ENCODE results near the gene UTP11. TPM values are rescaled to one million over a fixed set of nuclear protein-coding genes. Genes with fewer than 3 reads are reported as not detected.

Gene UTP11
- total and polyA plus RNA-seq, 9 donors: 17.4 to 38.5 (median 29.7) TPM

DNA sequence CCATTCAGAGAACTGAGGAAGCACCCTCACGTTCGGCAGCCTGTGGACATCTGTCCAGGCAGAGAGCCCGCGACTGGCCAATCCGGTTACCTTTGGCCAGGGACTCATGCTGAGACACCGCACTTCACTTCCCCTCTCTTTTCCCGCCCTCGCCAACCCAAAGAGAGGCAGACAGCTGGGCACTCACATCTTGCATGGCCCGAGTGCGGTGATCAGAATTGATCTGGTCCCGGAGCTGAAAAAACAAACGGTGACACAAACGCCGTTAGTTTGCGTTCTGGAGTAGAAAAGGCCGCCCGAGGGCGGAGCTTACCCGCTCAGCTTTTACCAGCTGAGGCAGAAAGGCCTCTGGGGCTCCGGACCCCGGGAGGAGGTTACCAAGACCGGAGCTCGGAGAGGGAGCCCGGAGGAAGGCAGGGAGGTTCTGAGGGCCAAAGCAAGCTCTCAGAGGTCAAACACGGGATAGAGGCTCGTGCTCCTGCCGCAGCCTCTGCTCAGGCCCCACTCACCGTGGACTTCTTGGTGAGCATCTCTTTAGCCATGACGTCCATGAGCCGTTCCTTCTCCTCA, 23.1 kb upstream of the UTP11 start:
- intact Hi-C loops (cut with DNase I): loop anchor here in 1 of 4 donors (5.0 kb wide), 1 partner anchor 38 kb away; no protein-coding TSS in a partner anchor
- DNase-seq: peak in 2 of 5 donors; percentile 30 to 55

DNA sequence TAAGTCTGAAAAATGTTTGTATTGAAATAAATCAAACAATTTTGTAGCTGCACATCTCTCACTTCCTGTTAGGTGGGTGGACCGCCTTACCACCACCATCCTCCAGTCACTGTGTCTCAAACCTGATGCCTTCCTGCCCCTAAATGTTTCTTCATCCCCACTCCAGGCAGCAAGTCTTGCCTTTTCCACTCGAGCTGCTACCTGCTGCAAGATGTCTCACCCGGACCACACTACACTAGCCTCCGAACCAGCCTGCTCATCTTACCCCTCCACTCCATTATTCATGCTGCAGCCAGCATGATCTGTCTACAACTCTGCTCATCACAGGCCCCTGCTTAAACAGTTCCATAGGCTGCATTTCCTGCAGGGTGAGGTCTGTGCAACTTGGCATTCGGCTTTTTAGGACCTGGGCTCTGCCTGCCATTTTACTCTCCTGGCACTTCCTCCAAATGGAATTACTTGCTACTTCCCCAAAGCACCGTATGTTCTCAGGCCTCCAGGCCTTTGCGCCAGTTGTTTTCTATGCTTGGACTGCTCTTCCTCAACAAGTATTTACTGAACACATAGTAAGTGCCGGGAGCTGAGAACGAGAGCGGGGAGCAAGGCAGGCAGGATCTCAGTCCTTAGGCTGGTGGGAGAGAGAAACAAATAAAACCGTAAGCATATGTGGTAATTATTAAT, 17.5 kb upstream of the UTP11 start:
- H3K36me3 ChIP-seq: no peaks in the 10 kb centered on the region
- intact Hi-C loops (cut with DNase I): no loop called here
- peaks cover 13% of the 10 kb centered on the region for H3K4me1 ChIP-seq (ENCODE audit: insufficient read depth)
- no peaks in the 10 kb centered on the region for H3K27me3 ChIP-seq
- no peak overlapping the region for H3K27ac ChIP-seq
- no peak for DNase-seq
- peak overlapping the region; percentile 40 for H3K4me3 ChIP-seq
- WGBS, 3 donors: 51 to 57% (median 54%) methylated on average over 11 of the region's 11 CpGs
- H3K9me3 ChIP-seq: no peaks in the 10 kb centered on the region
- TF ChIP-seq EP300 (IDR thresholded peaks at IDR 0.05) (no peak), POLR2A (IDR thresholded peaks at IDR 0.05) (no peak)
- TF ChIP-seq, protein P1, sequence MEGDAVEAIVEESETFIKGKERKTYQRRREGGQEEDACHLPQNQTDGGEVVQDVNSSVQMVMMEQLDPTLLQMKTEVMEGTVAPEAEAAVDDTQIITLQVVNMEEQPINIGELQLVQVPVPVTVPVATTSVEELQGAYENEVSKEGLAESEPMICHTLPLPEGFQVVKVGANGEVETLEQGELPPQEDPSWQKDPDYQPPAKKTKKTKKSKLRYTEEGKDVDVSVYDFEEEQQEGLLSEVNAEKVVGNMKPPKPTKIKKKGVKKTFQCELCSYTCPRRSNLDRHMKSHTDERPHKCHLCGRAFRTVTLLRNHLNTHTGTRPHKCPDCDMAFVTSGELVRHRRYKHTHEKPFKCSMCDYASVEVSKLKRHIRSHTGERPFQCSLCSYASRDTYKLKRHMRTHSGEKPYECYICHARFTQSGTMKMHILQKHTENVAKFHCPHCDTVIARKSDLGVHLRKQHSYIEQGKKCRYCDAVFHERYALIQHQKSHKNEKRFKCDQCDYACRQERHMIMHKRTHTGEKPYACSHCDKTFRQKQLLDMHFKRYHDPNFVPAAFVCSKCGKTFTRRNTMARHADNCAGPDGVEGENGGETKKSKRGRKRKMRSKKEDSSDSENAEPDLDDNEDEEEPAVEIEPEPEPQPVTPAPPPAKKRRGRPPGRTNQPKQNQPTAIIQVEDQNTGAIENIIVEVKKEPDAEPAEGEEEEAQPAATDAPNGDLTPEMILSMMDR (IDR thresholded peaks at IDR 0.05): no peak

More for the DNA sequence above, 23.1 kb upstream of the UTP11 start:
- H3K27me3 ChIP-seq: no peaks in the 10 kb centered on the region
- H3K36me3 ChIP-seq: no peaks in the 10 kb centered on the region
- H3K9me3 ChIP-seq: no peaks in the 10 kb centered on the region
- WGBS, 3 donors: 0% methylated on average over 29 to 30 of the region's 30 CpGs
- H3K4me1 ChIP-seq (ENCODE audit: insufficient read depth): peaks cover 3% of the 10 kb centered on the region
- H3K27ac ChIP-seq: peak overlapping the region in 1 of 2 donors; percentile 10
- no peak for TF ChIP-seq POLR2A (IDR thresholded peaks at IDR 0.05)
- TF ChIP-seq, protein P1 (IDR thresholded peaks at IDR 0.05): no peak
- peak overlapping the region; percentile 81 for H3K4me3 ChIP-seq

DNA sequence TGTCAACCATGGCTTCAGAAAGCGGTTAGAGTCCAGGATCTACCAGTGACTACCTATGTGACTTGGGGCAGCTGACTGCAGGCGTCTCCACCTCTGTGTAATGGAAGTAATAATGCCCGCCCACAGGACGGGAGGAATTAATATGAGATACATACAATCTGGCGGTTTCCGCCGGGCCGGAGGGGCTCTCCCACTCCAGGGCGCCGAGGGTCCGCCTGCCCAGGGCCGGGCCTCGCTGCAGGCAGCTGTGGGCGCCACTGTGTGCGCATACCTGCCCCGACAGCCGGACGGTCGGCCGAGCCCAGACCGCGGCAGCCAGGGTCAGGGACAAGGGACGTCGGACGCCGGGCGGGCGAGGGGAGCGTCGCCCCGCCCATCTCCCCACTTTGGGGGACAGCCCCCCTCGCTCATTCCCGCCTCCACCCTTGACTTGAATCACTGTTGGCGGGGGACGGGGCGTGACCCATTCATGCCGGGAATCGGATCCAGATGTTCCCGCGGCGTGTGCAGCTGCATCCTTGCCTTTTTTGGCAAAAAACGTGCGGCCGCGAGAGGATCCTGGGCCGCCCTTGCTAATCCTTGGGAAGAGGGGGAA, 16.7 kb upstream of the UTP11 start:
- WGBS, 3 donors: 1 to 2% (median 1%) methylated on average over 42 to 46 of the region's 46 CpGs
- Histone ChIP-seq H3K4me1 (ENCODE audit: insufficient read depth) (peaks cover 20% of the 10 kb centered on the region), H3K27me3 (no peaks in the 10 kb centered on the region), H3K4me3 (peak overlapping the region; percentile 40), H3K36me3 (no peaks in the 10 kb centered on the region), H3K27ac (peak overlapping the region; percentile 26 to 75), H3K9me3 (no peaks in the 10 kb centered on the region)
- TF ChIP-seq EP300 (IDR thresholded peaks at IDR 0.05): peak; percentile 85
- no peak for TF ChIP-seq POLR2A (IDR thresholded peaks at IDR 0.05)
- intact Hi-C loops (cut with DNase I): no loop called here
- peak; percentile 84 to 95 (median 86) for DNase-seq

DNA sequence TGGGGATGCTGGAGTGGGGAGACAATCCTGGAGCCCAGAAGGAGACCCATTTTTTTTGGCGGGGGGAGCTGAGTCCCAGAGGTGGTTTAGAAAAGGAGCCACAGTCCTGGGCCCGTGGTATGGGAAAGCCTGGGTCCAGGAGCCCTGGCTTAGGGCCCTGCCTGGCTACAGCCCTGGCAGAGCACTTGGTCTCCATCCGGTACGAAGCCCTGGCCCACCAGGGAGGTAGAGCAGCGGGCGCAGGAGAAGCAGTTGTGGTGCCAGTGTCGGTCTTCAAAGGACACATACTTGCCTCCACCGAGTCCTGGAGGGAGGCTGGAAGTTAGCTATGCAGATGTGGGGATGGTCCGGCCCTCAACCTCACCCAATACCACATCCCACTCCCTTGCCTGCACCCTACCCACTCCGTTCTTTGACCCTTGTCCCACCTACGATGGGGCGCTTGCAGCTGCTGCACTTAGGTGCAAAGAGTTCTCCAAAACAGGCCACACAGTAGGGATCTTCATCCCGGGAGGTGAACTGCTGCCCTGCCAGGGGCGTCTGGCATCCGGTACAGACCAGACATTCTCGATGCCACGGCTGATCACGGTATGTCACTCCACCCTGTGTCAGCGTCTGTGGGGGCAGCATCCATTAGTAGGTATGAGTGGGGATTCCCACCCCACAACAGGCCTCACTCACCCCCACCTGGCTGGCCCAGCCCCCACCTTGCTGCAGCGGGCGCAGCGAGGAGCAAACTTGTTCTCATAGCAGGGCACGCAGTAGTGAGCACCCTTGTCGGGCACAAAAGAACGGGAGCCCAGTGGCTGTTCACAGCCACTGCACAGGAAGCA, 15.1 kb upstream of the UTP11 start:
- TF ChIP-seq EP300 (IDR thresholded peaks at IDR 0.05): no peak
- TF ChIP-seq, protein P1 (IDR thresholded peaks at IDR 0.05): no peak
- no peak for TF ChIP-seq POLR2A (IDR thresholded peaks at IDR 0.05)
- intact Hi-C loops (cut with DNase I): no loop called here
- Histone ChIP-seq H3K9me3 (no peaks in the 10 kb centered on the region), H3K36me3 (no peaks in the 10 kb centered on the region), H3K27me3 (no peaks in the 10 kb centered on the region), H3K4me3 (no peak overlapping the region), H3K4me1 (ENCODE audit: insufficient read depth) (peaks cover 28% of the 10 kb centered on the region), H3K27ac (no peak overlapping the region)
- DNase-seq: peak in 2 of 5 donors; percentile 37 to 47
- WGBS, 3 donors: 80 to 89% (median 85%) methylated on average over 21 to 25 of the region's 25 CpGs
